GM21825 (cell line): Measurements from ENCODE around the gene LGALS1.
"Not testable (repeated sequence)": the region's sequence is repeated elsewhere in the genome, so short reads cannot be mapped to it uniquely, and the experiment has no call there.

Experiments
- ATAC-seq: cut with Tn5 transposase; IDR thresholded peaks from one replicate; pipeline ENCODE4 v1.9.1; 2021; ENCODE audit warnings: mild to moderate bottlenecking, moderate library complexity; ENCODE audit not compliant: unreplicated experiment

Gene LGALS1

DNA sequence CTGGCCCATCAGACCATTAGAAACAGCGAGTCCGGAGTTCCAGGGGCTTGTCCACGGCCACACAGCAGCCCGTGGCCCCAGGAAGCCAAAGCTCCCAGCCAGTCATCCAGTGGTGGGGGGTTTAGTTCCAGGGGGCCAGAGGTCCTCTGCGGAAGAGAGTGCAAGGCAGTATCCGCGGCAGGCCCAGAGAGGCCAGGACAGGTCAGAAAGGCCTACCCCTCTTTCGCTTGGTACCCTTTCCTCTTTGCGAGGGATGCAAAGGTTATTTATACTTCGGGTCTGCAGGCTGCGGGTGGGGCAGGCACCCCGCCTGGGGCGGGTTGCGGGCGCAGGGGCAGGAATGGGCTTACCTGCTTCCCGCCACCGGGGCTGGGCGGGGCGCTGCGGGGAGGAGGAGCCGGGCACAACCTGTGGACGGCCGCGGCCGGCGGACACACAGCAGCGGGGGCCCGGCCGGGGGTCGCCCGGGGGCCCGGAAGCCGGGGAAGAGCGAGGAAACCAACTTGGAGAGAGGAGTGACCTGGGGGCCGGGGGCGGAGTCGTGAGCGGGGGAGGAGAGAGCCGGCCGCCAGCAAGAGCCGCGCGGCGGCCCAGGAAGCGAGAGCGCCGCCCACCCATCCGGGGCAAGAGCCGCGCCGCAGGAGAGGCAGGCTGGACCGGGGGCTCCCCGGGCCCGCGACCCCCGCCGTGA lies 36.2 kb upstream of the LGALS1 start, which contains the start of gene SH3BP1:
TSS of gene SH3BP1 (plus strand) at position 600 of the 691 bp plus-strand sequence. CDS start 119 bp downstream, outside the sequence.
- ATAC-seq: no peak

DNA sequence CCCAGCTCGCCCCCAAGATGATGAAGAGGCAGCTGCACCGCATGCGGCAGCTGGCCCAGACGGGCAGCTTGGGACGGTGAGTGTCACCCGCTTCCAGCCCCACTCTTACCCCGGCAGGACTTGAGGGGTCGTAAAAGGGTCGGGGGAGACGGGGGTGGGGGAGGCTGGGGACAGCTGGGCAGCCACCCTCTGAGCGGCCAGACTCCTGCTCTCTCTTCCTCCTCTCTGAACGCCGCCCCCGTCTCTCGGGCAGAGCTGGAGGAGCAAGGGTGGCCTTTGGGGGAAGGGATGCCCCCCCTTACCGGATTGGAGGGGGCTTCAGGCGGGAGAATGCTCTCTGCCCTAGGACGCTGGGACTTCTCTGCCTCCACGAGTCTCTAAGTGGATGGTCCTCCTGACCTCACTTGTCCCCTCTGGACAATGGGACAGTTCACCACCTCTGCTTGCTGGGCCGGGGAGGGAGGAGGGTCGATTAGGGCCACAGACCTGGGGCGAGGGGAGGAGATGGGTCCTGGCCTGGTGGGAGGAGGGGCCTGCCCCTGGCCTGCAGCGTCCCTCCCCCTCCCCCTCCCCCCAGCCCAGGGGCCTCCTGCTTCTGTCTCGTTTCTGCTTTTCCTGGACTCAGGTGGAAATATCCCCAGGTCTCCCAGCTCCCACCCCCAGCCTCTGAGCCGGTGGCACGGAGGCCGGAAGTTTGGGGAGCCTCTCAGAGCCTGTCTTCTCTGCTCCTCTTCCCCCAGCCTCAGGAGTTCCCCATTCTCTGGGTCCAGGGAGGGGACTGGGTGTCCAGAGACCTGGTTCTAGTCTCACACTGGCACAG lies 35.5 kb upstream of the LGALS1 start:
- no peak for ATAC-seq

DNA sequence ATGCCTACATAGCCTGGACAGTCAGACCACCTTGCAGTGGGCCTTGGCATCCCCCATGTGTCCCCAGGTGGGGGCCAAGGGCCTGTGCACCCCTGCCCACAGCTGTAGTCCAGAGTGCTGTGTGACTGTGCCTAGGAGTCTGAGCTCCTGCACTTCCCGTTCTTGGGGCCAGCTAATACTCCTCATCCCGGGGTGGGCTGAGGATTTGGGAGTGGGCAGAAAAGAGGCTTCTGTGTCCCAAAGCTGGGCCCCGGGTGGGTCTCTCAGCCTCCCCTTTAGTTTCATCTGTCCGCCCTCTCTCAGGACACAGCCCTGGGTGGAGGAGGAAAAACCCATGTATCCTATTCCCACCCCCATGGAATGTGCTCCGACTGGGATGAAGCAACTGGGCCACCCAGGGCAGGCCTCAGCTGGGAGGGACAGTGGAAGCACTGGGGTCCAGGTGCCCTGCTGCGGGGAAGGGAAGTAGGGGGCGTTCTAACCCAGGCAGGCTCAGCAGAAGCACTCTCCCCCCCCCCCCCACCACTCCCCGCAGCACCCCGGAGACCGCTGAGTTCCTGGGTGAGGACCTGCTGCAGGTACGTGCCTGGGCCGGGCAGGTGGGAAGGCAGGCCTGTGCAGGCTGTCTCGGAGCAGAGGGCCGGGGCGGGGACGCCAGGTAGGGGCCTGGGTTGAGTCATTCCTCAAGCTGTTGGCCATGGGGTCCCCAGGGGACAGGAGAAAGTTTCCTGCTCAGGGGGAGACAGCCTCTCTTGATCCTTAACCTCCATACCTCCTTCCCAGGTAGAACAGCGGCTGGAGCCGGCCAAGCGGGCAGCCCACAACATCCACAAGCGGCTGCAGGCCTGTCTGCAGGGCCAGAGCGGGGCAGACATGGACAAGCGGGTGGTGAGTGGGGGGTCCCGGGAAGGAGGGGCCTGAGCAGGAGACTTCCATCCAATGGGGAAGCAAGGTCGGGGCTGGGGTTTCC lies 34.6 kb upstream of the LGALS1 start:
- ATAC-seq: no peak

DNA sequence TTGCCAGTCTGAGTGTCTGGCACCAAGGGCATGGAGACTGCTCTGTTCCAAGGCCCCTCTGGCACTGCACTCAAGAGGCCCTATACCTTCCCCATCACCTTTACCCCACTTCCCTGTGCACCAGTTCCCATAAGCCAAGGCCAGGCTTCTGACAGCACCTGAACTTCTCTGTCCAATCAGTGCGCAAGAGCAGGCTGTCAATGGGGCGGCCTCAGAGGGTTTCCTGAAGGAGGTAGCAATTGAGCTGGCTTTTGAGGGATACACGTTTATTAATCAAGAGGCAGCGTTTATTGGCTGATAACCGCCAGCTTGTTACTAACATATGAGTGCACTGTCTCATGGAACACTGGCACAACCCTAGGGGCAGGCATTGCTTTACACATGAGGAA lies 33.9 kb upstream of the LGALS1 start:
- no peak for ATAC-seq

DNA sequence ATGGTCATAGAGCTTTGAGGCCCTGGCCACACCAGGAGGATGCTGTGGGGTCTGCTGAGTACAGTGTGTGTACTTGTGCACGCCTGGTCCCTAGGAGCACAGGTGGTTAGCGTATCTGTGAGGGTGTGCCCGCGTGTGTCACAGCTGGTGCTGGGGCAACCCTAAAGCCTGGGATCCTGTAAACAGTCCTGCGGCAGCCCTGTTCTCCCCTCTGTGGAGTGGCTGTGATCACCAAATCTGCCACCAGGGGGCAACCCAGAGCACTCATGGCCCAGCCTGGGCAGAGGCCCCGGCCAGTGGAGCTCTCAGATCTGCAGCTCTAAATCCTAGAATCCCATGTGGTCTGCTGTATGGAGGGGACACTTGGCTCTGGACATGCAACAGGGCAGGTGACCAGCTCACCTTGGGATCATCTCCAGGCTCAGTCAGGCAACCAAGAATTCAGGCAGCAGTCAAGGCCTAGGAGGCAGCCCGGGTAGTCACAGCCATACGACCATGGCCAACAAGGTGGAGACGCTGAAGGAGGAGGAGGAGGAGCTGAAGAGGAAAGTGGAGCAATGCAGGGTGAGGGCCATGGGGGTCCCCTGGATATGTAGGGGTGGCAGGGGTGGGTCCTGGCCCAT lies 32.1 kb upstream of the LGALS1 start:
- ATAC-seq: no peak

DNA sequence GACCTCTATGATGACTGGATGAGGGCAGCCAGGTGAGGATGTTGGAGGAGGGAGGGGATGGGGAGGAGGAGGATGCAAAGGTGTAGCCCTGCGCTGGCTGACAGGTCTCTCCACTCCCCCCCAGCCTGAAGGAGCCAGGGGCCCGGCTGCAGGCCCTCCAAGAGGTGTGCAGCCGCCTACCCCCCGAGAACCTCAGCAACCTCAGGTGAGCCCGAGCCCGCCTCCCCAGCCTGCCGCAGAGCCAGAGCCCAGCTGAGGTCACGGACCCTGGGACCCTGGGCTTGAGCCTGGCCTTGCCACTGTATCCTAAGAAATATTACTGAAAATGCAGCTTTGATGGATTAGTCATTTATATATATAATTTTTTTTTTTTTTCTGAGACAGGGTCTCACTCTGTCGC lies 28.1 kb upstream of the LGALS1 start:
- no peak for ATAC-seq

DNA sequence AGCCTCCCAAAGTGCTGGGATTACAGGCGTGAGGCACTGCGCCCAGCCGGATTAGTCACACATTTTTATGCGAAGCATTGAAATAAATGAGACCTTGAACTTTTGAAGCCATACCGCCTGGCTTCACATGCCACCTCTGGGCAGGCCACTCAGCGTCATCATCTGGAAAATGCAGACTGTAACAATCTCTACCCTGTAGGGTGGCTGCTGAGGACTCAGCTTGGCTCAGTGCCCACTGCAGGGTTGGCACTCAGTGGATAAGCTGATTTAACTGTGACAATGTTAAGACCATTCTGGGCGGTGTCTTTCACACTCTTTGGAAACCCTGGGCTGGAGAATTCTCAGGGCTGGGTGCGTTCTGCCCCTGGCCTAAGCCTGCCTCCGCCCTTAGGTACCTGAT lies 27.5 kb upstream of the LGALS1 start:
- ATAC-seq: no peak

DNA sequence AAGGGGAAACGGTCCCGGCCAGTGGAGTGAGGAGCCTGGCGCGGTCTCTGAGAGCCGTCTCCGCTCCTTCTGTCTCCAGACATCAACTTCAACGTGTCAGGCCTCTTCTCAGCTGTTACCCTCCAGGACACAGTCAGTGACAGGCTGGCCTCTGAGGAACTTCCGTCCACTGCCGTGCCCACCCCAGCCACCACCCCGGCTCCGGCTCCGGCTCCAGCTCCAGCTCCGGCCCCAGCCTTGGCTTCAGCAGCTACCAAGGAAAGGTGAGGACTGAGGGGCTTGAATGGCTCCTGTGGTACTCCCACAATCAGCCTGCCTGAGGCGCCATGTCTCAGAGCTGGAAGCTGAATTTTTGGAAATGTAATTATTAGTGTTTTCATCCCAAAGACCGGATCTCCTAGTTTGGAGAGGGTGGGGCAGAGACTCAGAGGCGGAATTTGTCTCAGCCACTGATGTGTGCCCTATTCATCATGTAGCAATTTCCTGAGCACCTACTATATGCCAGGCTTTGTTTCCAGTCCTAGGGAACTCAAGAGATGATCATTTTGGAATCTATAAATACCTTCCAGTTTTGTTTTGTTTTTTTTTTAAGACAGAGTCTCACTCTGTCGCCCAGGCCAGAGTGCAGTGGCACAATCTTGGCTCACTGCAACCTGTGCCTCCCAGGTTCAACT lies 24.8 kb upstream of the LGALS1 start:
- ATAC-seq: no peak

DNA sequence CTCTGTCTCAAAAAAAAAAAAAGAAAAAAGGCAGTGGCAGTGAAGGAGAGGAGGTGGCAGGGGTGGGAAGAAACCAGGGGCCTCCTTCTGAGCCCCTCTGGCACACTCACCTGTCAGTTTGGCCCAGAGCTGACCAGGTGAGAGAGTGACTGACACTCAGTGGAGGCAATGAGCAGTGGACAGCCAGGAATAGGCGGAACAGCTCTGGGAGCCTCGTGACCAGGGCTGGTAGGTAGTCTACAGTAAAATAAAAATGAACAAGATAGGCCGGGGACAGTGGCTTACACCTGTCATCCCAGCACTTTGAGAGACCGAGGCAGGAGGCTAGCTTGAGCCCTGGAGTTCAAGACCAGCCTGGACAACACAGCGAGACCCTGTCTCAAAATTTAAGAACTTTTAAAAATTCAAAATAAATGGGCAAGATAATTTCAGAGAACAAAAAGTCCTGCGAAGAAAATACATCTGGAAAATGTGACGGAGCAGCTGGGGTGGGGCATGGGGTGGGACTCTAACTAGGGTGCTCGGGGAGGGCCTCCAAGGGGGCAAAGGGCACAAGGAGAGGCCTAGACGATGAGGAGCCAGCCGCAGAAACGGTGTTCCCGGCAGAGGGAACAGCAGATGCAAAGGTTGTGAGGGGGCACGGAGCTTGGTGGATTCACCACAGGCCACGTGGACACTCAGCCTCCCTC lies 20.7 kb upstream of the LGALS1 start:
- ATAC-seq: no peak

DNA sequence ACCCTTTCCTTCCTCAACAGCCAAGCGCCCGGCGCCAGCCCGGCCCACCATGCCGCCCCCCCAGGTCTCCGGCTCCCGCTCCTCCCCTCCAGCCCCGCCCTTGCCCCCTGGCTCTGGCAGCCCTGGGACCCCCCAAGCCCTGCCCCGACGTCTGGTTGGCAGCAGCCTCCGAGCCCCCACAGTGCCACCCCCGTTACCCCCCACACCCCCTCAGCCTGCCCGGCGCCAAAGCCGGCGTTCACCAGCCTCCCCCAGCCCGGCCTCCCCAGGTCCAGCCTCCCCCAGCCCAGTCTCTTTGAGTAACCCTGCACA lies 20.2 kb upstream of the LGALS1 start:
- ATAC-seq: no peak

DNA sequence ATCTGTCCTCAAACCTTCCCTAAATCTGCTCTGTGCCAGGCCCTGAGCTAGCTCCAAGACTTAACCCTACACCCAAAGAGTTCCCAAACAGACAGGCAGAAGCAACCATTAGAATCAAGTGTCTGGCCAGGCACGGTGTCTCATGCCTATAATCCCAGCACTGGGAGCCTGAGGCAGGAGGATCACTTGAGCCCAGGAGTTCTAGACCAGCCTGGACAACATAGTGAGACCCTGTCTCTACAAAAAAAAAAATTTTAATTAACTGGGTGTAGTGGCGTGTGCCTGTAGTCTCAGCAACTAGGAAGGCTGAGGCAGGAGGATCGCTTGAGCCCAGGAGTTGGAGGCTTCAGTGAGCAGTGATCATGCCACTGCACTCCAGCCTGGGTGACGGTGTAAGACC lies 18.9 kb upstream of the LGALS1 start:
- not testable (repeated sequence) for ATAC-seq

DNA sequence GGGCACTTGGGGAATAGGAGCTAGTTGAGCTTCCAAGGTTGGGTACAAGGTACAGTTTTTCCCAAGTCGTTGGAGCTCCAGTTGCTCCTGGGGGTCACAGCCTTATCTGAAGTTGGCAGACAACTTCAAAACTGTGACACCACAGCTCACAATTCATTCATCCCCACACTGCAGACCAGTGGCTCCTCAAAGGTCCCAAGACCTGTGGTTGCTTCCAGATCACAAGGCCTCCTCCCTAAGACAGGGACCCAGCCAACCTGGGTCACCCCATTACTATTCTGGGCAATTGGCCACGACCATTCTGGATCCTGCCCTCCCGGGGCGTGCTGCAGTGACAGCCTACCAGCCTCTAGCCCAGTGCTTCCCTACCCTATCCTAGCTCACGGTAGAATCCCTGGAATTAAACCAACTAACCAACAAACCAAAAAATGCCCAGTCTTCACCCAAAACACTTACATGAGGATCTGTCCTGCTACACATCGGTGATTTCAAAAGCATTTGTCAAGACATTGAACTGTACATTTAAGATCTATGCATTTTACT lies 17.8 kb upstream of the LGALS1 start:
- no peak for ATAC-seq

DNA sequence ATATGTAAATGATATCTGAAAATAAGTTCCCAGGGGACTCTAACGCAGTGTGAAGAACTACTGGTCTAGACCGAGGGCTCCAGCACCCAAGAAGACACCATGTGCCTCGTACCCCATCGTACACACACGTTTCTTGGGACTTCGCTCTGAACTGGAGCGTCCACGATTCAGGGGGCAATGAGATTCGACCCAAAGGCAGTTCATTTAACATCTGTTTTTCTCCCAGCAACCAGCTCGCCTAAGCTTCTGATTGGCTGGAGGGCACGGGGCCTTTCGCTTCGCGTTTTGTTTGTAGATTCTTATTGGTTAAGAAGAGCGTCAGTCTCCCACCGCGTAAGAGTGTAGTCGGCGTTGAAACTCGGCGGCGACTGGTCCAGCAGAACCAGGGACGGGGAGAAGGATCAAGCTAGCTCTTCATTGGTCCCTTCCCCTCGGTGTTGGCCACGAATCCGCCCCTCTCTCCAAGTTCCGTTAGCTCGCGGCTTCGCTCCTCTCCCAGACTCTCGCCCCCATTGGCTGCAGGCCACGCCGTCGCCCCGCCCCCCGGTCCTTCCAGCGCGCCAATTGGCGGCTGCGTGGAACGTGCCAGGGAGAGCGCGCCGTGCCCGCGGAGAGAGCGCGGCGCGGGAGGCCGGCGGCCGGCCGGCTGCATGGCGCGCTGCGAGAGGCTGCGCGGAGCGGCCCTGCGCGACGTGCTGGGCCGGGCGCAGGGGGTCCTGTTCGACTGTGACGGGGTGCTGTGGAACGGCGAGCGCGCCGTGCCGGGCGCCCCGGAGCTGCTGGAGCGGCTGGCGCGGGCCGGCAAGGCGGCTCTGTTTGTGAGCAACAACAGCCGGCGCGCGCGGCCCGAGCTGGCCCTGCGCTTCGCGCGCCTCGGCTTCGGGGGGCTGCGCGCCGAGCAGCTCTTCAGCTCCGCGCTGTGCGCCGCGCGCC lies 17.0 kb upstream of the LGALS1 start, which contains the start of gene PDXP:
TSS of gene PDXP (plus strand) at position 591 of the 933 bp plus-strand sequence. CDS start at position 651, 60 bp downstream.
- ATAC-seq: peak; percentile 70

DNA sequence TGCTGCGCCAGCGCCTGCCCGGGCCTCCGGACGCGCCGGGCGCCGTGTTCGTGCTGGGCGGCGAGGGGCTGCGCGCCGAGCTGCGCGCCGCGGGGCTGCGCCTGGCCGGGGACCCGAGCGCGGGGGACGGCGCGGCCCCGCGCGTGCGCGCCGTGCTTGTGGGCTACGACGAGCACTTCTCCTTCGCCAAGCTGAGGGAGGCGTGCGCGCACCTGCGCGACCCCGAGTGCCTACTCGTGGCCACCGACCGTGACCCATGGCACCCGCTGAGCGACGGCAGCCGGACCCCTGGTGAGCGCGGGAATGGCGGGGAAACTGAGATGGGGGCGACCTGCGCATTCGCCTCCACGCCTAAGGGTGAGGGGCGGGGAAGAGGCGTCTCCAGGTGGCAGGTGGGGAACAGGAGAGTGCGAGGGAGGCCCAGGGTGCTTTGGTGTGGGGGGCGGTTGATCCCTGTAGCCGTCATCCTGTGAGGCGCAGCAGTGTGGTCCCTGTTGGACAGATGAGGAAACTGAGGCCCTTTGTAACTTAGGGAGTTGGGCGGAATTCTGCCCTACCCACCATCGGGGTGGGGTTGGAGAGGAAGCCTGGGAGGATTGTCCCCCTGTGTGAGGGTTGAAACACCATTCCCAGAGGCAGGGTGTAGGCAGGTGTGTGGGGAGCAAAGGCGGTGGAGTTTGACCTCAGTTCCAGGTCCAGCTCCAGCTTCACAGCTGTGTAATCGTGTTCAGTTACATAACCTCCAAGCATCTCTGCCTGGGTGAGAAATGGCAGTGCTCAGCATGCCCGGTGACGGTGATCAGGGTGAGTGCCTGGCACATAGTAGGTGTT lies 16.2 kb upstream of the LGALS1 start:
- no peak for ATAC-seq

DNA sequence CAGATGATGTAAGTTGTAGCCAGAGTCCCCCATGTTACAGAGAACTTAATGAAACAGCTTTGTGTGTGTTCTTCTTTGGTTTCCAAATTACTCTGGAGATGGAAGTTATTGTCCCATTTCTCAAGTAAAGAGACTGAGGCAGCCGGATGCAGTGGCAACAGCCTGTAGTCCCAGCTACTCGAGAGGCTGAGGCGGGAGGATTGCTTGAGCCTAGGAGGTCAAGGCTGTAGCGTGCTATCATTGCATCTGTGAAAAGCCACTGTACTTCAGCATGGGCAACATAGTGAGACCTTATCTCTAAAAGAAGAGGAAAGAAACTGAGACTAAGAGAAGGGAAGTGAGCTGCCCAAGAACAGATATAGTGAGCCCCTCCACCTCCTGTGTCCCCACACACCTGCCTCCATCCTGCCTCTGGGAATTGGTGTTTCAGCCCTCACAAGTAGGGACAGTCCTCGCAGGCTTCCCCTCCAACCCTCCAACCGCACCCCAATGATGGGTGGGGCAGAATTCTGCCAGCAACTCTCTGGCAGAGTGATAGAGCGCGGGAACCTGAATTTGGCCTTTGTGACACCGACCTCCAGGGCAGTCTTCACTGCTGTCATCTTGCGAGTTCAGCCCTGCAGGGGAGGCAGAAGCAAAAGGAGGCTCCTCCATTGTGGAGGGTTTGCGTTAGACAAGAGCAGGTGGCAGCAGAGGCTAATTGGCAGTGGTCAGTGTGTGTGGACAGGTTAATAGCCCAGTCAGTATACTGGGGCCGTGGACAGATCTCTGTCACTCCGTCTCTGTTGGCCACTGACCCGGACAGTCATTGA lies 15.3 kb upstream of the LGALS1 start:
- ATAC-seq: no peak

DNA sequence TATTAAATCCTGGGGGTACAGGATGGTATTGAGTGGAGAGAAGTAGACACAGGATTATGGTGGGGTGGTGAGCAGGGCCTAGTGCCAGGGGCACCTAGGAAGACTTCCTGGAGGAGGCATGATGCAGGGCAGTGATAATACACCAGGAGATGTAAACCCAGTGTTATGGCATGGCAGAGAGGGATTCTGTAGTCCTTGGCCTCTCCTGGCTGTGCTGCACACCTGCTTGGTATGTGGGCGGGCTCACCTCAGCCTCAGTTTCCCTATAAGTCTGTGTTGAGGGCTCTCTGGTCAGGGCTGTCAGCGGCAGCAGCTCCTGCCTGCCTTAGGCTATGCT lies 14.8 kb upstream of the LGALS1 start:
- ATAC-seq: no peak
